Myocyte (in vitro differentiated cells): Measurements from ENCODE around the gene GRIK5. TPM values are rescaled to one million over a fixed set of nuclear protein-coding genes. Genes with fewer than 3 reads are reported as not detected.
"Not testable (repeated sequence)": the region's sequence is repeated elsewhere in the genome, so short reads cannot be mapped to it uniquely, and the experiment has no call there.

Source experiments
- DNase-seq: peaks from one replicate; pipeline ENCODE4 v3.0.0-alpha.2; 2012; ENCODE audit warnings: low read depth
- polyA plus RNA-seq: library from polyadenylated mRNA; unstranded; fragments of >200 nt; gene quantifications from one replicate; pipeline ENCODE4 v1.2.1, GENCODE V29; 2012; ENCODE audit warnings: missing spikeins
- total RNA-seq: library from RNA; depleted of rRNA; stranded (reverse); fragments of >200 nt; gene quantifications from 2 replicates; pipeline ENCODE4 v1.2.3, GENCODE V29; 2014

Gene GRIK5
- 0.13 TPM in 1 of 2 replicates, not detected in the other for total RNA-seq
- 0.20 TPM for polyA plus RNA-seq

- no peak for DNase-seq
Observed at GRCh38 chr19:42069619-42070351, at the start of gene GRIK5. Gene GRIK5 (minus strand): TSS chr19:42070206. CDS start chr19:42065770, 4,436 bp downstream.

- no peak for DNase-seq
Observed at GRCh38 chr19:42117076-42117475, 47.1 kb upstream of the GRIK5 start.

GRCh38 chr19:42116308-42117075, 46.5 kb upstream of the GRIK5 start:
- DNase-seq: no peak

GRCh38 chr19:42115705-42116104, 45.7 kb upstream of the GRIK5 start:
- DNase-seq: no peak

- DNase-seq: peak; percentile 76
Observed at GRCh38 chr19:42115219-42115618, 45.2 kb upstream of the GRIK5 start.

GRCh38 chr19:42114412-42114811, 44.4 kb upstream of the GRIK5 start:
- DNase-seq: peak; percentile 87

GRCh38 chr19:42113641-42114348, 43.8 kb upstream of the GRIK5 start:
- DNase-seq: peak; percentile 67

GRCh38 chr19:42111811-42112210, 41.8 kb upstream of the GRIK5 start:
- DNase-seq: no peak

- DNase-seq: no peak
Observed at GRCh38 chr19:42111384-42111783, 41.4 kb upstream of the GRIK5 start.

GRCh38 chr19:42110658-42111057, 40.7 kb upstream of the GRIK5 start:
- no peak for DNase-seq

- DNase-seq: no peak
Observed at GRCh38 chr19:42109896-42110295, 39.9 kb upstream of the GRIK5 start.

GRCh38 chr19:42108527-42109389, 38.8 kb upstream of the GRIK5 start:
- DNase-seq: peak; percentile 82

- no peak for DNase-seq
Observed at GRCh38 chr19:42105368-42105767, 35.4 kb upstream of the GRIK5 start.

- DNase-seq: no peak
Observed at GRCh38 chr19:42102877-42103276, 32.9 kb upstream of the GRIK5 start.

- DNase-seq: not testable (repeated sequence)
Observed at GRCh38 chr19:42100241-42100640, 30.2 kb upstream of the GRIK5 start.

- no peak for DNase-seq
Observed at GRCh38 chr19:42099336-42099925, 29.4 kb upstream of the GRIK5 start.

GRCh38 chr19:42098781-42099180, 28.8 kb upstream of the GRIK5 start:
- DNase-seq: no peak

GRCh38 chr19:42097461-42097860, 27.5 kb upstream of the GRIK5 start:
- no peak for DNase-seq

GRCh38 chr19:42096255-42096837, 26.3 kb upstream of the GRIK5 start:
- DNase-seq: no peak

- DNase-seq: no peak
Observed at GRCh38 chr19:42095814-42096230, 25.8 kb upstream of the GRIK5 start.
